ENCODE results near the gene TRIM33.

Gene TRIM33

GRCh38 chr1:114511032-114511785 is at the start of gene TRIM33:
TRIM33 (minus strand) TSS chr1:114511203; CDS start chr1:114511076, 127 bp downstream.
- DNase-seq = peak; percentile 92

DNA sequence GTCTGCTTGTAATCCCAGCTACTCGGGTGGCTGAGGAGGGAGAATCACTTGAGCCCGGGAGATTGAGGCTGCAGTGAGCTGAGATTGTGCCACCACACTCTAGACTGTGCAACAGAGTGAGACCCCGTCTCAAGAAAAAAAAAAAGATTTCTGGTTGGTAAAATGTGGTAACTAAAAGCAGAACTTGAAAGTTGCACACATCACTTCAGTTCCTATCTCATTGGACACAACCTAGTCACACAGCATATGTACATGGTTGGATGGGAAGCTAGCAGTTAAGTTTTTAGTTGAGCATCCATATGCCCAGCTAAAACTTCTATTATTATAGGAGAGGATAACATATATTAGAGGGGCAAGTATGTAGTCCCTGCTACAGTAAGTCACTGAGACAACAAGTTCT is 48.4 kb upstream of the TRIM33 start:
- DNase-seq = no peak

- DNase-seq = peak; percentile 16
Observed at GRCh38 chr1:114558544-114558943, 47.5 kb upstream of the TRIM33 start.

DNA sequence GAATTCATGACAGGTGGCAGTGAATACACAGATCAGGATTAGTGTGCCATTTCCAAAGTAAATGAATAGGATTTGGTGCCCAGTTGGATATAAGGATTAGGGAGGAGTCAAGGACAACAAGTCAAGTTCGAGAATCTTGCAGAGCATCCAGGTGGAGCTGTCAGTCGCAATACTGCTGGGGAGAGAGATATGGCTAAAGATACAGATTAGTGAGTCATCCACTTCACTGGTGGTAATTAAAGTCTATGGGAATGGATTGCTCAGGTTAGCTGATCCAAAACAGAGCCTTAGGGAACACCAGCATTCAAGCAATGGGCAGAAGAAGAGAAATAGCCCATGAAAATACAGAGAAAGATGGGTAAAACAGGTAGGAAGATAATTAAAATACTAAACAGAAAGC is 43.6 kb upstream of the TRIM33 start:
- no peak for DNase-seq

- DNase-seq = no peak
Observed at GRCh38 chr1:114552106-114552639, 41.2 kb upstream of the TRIM33 start.

DNA sequence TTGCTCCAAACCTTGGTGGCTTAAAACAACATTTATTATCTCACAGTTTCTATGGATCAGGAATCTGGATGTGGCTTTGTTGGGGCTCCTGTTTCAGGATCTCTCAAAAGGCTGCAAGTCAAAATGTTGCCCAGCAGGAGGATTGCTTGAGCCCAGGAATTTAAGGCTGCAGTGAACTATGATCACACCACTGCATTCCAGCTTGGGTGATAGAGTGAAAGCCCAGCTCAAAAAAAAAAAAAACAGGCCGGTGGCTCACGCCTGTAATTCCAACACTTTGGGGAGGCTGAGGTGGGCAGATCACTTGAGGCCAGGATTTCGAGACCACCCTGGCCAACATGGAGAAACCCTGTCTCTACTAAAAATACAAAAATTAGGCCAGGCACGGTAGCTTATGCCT is 40.4 kb upstream of the TRIM33 start:
- no peak for DNase-seq

GRCh38 chr1:114550336-114550735 is 39.3 kb upstream of the TRIM33 start:
- DNase-seq = no peak

DNA sequence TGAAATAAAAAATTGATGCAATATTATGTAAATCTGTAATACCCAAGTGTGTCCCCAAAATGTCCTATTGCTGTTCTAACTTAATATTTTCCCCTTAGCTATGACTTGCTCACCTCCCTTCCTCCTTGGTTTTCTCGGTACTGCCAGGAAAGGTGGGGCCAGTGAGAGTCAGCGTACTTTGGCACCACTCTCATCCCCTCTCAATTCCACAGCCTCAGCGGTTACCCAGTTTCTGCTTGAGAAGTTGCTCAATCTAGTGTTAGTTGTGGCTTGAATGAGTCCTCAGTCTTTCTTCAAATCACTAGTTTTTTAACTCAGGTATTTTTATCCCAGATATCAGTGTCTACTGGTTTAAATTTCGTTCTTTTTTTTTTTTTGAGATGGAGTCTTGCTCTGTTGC is 38.1 kb upstream of the TRIM33 start:
- no peak for DNase-seq

GRCh38 chr1:114547076-114547475 is 36.1 kb upstream of the TRIM33 start:
- no peak for DNase-seq

- DNase-seq = no peak
Observed at GRCh38 chr1:114545796-114546195, 34.8 kb upstream of the TRIM33 start.

DNA sequence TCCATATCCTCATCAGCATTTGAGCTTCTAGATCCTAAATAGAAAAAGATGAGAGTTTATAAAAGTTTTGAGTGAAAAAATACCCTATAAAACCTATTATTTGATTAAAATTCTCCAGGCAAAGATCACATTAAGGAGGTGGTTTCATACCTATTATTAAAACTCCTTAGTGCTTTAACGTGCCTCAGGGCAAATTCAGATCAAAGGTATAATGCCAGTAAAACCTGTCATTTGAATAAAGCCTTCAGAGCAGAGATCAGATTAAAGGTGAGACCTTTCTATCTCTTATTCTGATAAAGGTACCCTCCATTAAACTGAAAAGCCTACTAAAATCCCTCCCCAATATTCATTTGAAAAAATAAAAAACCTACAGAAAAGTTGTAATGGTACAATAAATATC is 34.3 kb upstream of the TRIM33 start:
- no peak for DNase-seq

DNA sequence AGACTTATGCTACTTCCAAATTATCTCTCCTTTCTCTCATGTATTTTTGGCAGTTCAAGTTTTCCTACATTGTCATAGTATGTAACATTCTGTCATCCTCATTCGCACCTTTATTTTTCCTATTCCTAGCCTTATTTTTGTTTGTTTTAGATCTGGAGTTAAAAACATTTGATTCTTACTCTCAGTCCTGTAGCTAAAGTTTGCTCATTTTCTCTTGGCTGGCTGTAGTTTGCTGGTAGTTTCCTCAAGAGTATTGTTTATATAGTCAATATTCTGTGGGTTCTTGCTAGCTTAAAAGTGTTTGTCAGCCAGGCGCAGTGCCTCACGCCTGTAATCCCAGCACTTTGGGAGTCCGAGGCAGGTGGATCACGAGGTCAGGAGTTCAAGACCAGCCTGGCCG is 29.8 kb upstream of the TRIM33 start:
- DNase-seq = no peak

DNA sequence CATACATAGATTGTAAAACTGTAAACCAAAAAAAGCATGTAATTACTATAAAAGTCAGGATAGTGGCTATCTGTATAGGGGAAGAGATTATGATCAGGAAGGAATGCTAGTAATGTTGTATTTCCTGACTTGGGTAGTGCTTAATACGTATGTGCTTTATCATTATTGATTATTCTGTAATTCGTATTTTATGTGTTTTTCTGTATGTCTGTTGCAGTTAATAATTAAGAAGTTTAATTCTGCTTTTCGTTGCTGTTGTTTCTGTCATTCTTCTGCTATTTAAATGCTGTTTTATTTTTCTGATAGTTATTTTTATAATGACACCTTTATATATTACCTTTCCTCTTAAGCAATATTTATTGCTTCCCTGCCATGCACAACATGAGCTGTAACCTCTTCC is 29.3 kb upstream of the TRIM33 start:
- no peak for DNase-seq

DNA sequence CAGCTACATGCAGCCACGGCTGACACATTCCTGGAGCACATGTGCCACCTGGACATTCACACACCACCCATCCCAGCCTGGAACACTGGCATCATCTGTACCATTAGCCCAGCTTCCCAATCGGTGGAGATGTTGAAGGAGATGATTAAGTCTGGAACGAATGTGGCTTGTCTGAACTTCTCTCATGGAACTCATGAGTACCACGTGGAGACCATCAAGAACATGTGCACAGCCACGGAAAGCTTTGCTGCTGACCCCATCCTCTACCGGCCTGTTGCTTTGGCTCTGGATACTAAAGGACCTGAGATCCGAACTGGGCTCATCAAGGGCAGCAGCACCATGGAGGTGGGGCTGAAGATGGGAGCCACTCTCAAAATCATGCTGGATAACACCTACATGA is 25.0 kb upstream of the TRIM33 start:
- DNase-seq = no peak

- no peak for DNase-seq
Observed at GRCh38 chr1:114535401-114535800, 24.4 kb upstream of the TRIM33 start.

DNA sequence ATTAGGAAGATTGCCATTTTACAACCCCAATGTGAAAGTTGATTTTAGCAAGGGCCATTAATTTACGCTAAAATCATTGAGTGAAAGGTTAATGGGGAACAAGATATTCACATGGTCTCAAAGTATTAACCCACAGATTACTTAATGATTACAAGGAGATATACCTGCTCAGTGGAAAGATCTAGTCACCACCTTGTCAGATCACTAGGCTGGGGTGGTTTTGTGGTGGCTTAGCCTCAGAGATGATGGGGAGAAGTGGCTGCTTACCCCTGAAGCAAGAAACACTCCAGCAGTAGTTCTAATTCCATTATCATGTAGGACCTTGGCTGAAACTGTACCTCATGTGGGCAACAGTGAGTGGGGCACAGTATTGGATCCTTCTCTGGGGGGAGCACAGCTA is 20.1 kb upstream of the TRIM33 start:
- no peak for DNase-seq

DNA sequence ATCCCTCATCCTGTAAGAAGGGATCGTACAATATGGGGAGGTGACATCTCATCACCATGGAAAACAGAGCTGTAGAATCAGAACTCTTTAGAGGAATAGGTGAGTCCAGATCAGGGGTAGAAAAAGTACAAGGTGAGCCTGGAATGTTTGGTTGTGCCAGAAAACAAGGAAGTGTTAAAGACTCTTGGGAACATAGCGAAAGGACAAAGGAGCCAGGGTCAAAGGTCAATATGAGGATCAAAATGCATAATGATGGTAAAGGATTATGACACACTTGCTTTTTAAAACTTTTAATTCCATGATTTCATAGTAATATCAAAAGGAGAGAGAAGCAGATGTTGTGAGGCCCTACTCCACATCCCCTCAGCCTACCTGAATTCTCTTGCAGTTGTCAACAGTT is 19.2 kb upstream of the TRIM33 start:
- no peak for DNase-seq

GRCh38 chr1:114524944-114525343 is 13.9 kb upstream of the TRIM33 start:
- no peak for DNase-seq

- no peak for DNase-seq
Observed at GRCh38 chr1:114522264-114522575, 11.2 kb upstream of the TRIM33 start.

DNA sequence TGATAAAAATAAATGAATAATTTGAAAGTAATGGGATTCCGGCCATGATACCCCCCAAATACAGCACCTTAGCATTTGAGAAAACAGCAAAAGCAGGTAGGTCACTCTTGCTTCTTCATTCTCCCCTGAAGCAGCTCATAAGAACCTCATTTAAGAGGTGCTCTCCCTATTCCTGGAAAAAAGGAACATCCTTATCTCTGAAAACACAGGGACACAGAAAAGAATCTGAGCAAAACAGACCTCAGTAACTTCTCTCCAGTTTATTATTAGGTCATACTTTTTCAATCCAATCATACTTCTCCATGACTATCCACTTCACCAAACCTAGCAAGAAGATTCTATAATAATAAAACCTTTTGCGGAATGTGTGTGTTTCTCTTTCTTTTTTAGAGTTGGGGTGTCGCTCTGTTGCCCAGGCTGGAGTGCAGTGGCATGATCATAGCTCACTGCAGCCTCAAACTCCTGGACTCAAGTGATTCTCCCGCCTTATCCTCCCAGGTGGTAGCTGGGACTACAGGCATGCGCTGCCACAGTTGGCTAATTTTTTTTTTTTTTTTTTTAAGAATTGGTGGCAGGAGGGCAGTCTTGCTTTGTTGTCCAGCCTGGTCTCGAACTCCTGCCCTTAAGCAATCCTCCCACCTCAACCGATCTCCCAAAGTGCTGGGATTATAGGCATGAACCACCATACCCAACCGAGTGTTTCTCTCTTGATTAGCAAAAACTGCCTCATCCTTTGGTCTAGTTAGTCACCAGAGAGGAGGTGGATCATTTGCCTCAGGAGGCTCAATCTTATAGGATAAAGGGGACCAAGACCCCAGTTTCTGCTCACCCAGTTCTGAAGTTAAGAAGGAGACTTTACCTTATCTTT is 10.6 kb upstream of the TRIM33 start:
- no peak for DNase-seq

GRCh38 chr1:114517348-114517747 is 6.3 kb upstream of the TRIM33 start:
- DNase-seq = no peak

DNA sequence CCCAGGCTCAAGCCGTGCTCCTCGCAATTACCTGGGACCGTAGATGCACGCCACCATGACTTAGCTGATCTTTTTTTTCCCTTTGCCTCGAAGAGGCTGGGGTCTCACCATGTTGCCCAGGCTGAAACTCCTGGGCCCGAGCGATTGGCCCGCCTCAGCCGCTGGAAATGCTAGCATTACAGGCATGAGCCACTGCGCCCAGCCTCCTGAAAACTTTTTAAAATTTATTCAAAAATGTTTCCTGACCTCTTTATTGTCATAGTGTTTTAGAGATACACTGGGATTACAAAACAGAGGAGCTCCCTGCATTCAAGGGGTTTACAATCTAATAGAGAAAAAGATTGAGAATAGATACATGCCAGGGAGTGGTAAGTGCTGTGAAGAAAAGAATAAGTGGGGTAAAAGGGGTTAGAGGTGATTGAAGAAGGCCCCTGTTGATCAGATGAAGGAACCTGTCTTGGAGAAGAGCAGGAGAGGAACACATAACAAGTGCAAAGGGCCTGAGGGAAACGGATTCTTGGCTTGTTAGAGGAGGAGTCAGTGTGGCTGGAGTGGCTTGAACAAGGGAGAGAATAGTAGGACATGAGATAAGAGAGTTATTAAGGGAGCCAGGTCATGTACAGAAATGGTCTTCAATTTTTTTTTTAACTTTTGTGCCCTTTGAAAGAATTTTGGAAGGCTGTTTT is 1.7 kb upstream of the TRIM33 start:
- DNase-seq = no peak

GRCh38 chr1:114510274-114511031 is 550 bp downstream of the TRIM33 start:
- peak; percentile 78 for DNase-seq

Measured in NCI-H146 (cell line).